ENCODE results near the gene COL4A3.

The COL4A3 gene

GRCh38 chr2:227163998-227164762 is at the start of gene COL4A3, which contains the start of gene COL4A4:
TSS of gene COL4A3 (plus strand) at chr2:227164624. CDS start at chr2:227164727, 103 bp downstream.
TSS of gene COL4A4 (minus strand) at chr2:227164205. CDS start at chr2:227147483, 16,722 bp downstream.
- in situ Hi-C loops (cut with MboI; ENCODE audit: low pct_unique_long_range_greater_than_20kb, low sequenced_read_pairs) = no loop called here
- no peak for DNase-seq

- in situ Hi-C loops (cut with MboI; ENCODE audit: low pct_unique_long_range_greater_than_20kb, low sequenced_read_pairs) = no loop called here
- DNase-seq = no peak
Measured at GRCh38 chr2:227115761-227116160, 48.7 kb upstream of the COL4A3 start.

- in situ Hi-C loops (cut with MboI; ENCODE audit: low pct_unique_long_range_greater_than_20kb, low sequenced_read_pairs) = no loop called here
- DNase-seq = no peak
Measured at GRCh38 chr2:227117027-227117426, 47.4 kb upstream of the COL4A3 start.

GRCh38 chr2:227117852-227118251 is 46.6 kb upstream of the COL4A3 start:
- in situ Hi-C loops (cut with MboI; ENCODE audit: low pct_unique_long_range_greater_than_20kb, low sequenced_read_pairs) = no loop called here
- DNase-seq = no peak

- in situ Hi-C loops (cut with MboI; ENCODE audit: low pct_unique_long_range_greater_than_20kb, low sequenced_read_pairs) = no loop called here
- DNase-seq = no peak
Measured at GRCh38 chr2:227118353-227118752, 46.1 kb upstream of the COL4A3 start.

GRCh38 chr2:227123697-227124096 is 40.7 kb upstream of the COL4A3 start:
- in situ Hi-C loops (cut with MboI; ENCODE audit: low pct_unique_long_range_greater_than_20kb, low sequenced_read_pairs) = no loop called here
- no peak for DNase-seq

GRCh38 chr2:227124811-227125210 is 39.6 kb upstream of the COL4A3 start:
- DNase-seq = no peak
- in situ Hi-C loops (cut with MboI; ENCODE audit: low pct_unique_long_range_greater_than_20kb, low sequenced_read_pairs) = loop anchor here (25.0 kb wide), 1 partner anchor 287 kb away; no protein-coding TSS in a partner anchor

GRCh38 chr2:227125506-227125905 is 38.9 kb upstream of the COL4A3 start:
- in situ Hi-C loops (cut with MboI; ENCODE audit: low pct_unique_long_range_greater_than_20kb, low sequenced_read_pairs) = loop anchor here (25.0 kb wide), 1 partner anchor 287 kb away; no protein-coding TSS in a partner anchor
- DNase-seq = peak; percentile 12

GRCh38 chr2:227127201-227127600 is 37.2 kb upstream of the COL4A3 start:
- in situ Hi-C loops (cut with MboI; ENCODE audit: low pct_unique_long_range_greater_than_20kb, low sequenced_read_pairs) = loop anchor here (25.0 kb wide), 1 partner anchor 285 kb away; no protein-coding TSS in a partner anchor

GRCh38 chr2:227130636-227131035 is 33.8 kb upstream of the COL4A3 start:
- no peak for DNase-seq
- in situ Hi-C loops (cut with MboI; ENCODE audit: low pct_unique_long_range_greater_than_20kb, low sequenced_read_pairs) = loop anchor here (25.0 kb wide), 1 partner anchor 282 kb away; no protein-coding TSS in a partner anchor

More at GRCh38 chr2:227127201-227127600, 37.2 kb upstream of the COL4A3 start:
- no peak for DNase-seq

GRCh38 chr2:227132986-227133385 is 31.4 kb upstream of the COL4A3 start:
- DNase-seq = no peak
- in situ Hi-C loops (cut with MboI; ENCODE audit: low pct_unique_long_range_greater_than_20kb, low sequenced_read_pairs) = loop anchor here (25.0 kb wide), 1 partner anchor 279 kb away; no protein-coding TSS in a partner anchor

- in situ Hi-C loops (cut with MboI; ENCODE audit: low pct_unique_long_range_greater_than_20kb, low sequenced_read_pairs) = loop anchor here (25.0 kb wide), 1 partner anchor 278 kb away; no protein-coding TSS in a partner anchor
- DNase-seq = no peak
Measured at GRCh38 chr2:227134591-227134990, 29.8 kb upstream of the COL4A3 start.

- in situ Hi-C loops (cut with MboI; ENCODE audit: low pct_unique_long_range_greater_than_20kb, low sequenced_read_pairs) = loop anchor here (25.0 kb wide), 1 partner anchor 271 kb away; no protein-coding TSS in a partner anchor
- DNase-seq = no peak
Measured at GRCh38 chr2:227141301-227141700, 23.1 kb upstream of the COL4A3 start.

GRCh38 chr2:227143895-227144294 is 20.5 kb upstream of the COL4A3 start:
- in situ Hi-C loops (cut with MboI; ENCODE audit: low pct_unique_long_range_greater_than_20kb, low sequenced_read_pairs) = loop anchor here (25.0 kb wide), 1 partner anchor 268 kb away; no protein-coding TSS in a partner anchor

GRCh38 chr2:227146456-227146855 is 18.0 kb upstream of the COL4A3 start:
- in situ Hi-C loops (cut with MboI; ENCODE audit: low pct_unique_long_range_greater_than_20kb, low sequenced_read_pairs) = loop anchor here (25.0 kb wide), 1 partner anchor 266 kb away; no protein-coding TSS in a partner anchor
- no peak for DNase-seq

More at GRCh38 chr2:227143895-227144294, 20.5 kb upstream of the COL4A3 start:
- DNase-seq = no peak

- no peak for DNase-seq
- in situ Hi-C loops (cut with MboI; ENCODE audit: low pct_unique_long_range_greater_than_20kb, low sequenced_read_pairs) = loop anchor here (25.0 kb wide), 1 partner anchor 265 kb away; no protein-coding TSS in a partner anchor
Measured at GRCh38 chr2:227147023-227147422, 17.4 kb upstream of the COL4A3 start.

- in situ Hi-C loops (cut with MboI; ENCODE audit: low pct_unique_long_range_greater_than_20kb, low sequenced_read_pairs) = loop anchor here (25.0 kb wide), 1 partner anchor 264 kb away; no protein-coding TSS in a partner anchor
- DNase-seq = no peak
Measured at GRCh38 chr2:227148106-227148505, 16.3 kb upstream of the COL4A3 start.

- no peak for DNase-seq
- in situ Hi-C loops (cut with MboI; ENCODE audit: low pct_unique_long_range_greater_than_20kb, low sequenced_read_pairs) = no loop called here
Measured at GRCh38 chr2:227150222-227150936, 14.0 kb upstream of the COL4A3 start.

- no peak for DNase-seq
- in situ Hi-C loops (cut with MboI; ENCODE audit: low pct_unique_long_range_greater_than_20kb, low sequenced_read_pairs) = no loop called here
Measured at GRCh38 chr2:227152093-227152766, 12.2 kb upstream of the COL4A3 start.
